Measurements from ENCODE around the gene LPAR2.

LPAR2 gene

DNA sequence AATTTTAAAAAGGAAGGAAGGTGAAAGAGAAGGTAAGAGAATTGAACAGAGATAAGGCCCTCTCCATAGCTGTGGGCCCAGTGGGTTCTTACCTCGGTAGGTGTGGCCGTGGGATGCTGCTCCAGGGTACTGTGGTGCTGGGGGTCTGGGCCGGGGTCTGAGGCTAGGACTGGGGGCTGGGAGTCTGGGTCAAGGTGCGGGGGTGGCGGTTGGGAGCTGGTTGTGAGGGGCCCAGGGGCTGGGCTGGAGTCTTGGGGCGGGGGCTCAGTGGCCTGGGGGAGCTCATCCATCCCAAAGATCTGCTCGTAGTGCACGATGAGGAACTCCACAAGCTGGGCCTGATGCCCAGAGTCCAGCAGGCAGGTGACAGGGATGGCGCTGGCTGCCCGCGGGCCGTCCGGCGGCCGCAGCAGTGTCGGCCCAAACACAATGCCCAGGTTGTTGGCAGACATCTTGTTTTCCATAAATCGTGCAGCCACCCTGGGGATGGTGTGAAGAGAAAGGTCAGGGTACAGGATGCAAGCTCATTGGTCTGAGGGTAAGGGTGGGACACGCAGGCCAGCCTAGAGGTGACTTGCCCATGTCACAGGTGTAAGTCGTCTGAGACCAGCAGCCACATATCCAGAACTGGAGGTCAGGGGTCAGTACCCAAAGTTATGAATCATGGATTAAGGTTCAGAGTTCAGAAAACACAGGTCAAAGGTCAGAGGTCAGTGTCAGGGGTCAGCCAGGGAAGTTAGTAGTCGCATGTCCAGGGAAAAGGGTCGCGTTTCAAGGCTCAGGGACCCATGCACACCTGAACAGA, 5.9 kb upstream of the LPAR2 start:
- Histone ChIP-seq H3F3A (ENCODE audit: insufficient read depth, low read length) (no peaks in the 10 kb centered on the region), H3K27ac (ENCODE audit: low read length) (no peak overlapping the region), H3K79me2 (ENCODE audit: low read length) (no peaks in the 10 kb centered on the region), H3K9me2 (replicated peaks; ENCODE audit: insufficient read depth, low read length) (no peaks in the 10 kb centered on the region), H3K9ac (ENCODE audit: low read length) (no peak overlapping the region), H3K9me3 (replicated peaks; ENCODE audit: insufficient read depth, low read length) (no peaks in the 10 kb centered on the region), H3K4me3 (ENCODE audit: low read length) (no peak overlapping the region), H3K4me2 (ENCODE audit: low read depth, low read length) (no peak overlapping the region), H3K27me3 (replicated peaks; ENCODE audit: insufficient read depth, low read length) (no peaks in the 10 kb centered on the region), H3K36me3 (replicated peaks; ENCODE audit: insufficient read depth, low read length) (no peaks in the 10 kb centered on the region), H4K20me1 (ENCODE audit: insufficient read depth, low read length) (no peaks in the 10 kb centered on the region), H2AFZ (ENCODE audit: low read length) (no peak overlapping the region), H3K4me1 (ENCODE audit: low read length) (no peaks in the 10 kb centered on the region)
- no peak for TF ChIP-seq EZH2phosphoT487 (IDR thresholded peaks at IDR 0.05; ENCODE audit: low read length)
- TF ChIP-seq, protein P1, sequence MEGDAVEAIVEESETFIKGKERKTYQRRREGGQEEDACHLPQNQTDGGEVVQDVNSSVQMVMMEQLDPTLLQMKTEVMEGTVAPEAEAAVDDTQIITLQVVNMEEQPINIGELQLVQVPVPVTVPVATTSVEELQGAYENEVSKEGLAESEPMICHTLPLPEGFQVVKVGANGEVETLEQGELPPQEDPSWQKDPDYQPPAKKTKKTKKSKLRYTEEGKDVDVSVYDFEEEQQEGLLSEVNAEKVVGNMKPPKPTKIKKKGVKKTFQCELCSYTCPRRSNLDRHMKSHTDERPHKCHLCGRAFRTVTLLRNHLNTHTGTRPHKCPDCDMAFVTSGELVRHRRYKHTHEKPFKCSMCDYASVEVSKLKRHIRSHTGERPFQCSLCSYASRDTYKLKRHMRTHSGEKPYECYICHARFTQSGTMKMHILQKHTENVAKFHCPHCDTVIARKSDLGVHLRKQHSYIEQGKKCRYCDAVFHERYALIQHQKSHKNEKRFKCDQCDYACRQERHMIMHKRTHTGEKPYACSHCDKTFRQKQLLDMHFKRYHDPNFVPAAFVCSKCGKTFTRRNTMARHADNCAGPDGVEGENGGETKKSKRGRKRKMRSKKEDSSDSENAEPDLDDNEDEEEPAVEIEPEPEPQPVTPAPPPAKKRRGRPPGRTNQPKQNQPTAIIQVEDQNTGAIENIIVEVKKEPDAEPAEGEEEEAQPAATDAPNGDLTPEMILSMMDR (IDR thresholded peaks at IDR 0.05; ENCODE audit: low read length), result no peak
- no peak for TF ChIP-seq EZH2 (optimal IDR thresholded peaks at IDR 0.05; ENCODE audit: low read depth, low read length)
- no peak for DNase-seq

DNA sequence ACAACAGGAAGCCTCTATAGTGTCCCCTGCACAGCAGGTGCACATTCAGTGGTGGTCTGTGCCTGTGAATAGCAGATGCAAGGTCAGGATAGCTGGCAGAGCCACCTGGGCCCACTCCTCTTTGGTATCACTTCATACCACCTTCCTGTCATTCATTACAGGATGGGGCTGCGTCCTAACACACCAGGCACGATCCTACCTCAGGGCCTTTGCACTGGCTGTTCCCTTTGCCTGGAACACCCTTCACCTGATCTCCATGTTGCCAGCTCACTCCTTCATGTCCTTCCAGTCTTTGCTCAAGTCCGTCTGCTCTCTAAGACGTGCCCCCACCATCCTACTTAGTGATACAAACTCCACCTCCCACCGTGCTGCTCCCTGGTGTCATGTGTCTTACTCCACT, 4.6 kb upstream of the LPAR2 start:
- no peak for DNase-seq
- TF ChIP-seq, protein P1 (IDR thresholded peaks at IDR 0.05; ENCODE audit: low read length), result no peak
- TF ChIP-seq EZH2phosphoT487 (IDR thresholded peaks at IDR 0.05; ENCODE audit: low read length) (no peak), EZH2 (optimal IDR thresholded peaks at IDR 0.05; ENCODE audit: low read depth, low read length) (no peak)
- Histone ChIP-seq H3K27ac (ENCODE audit: low read length) (no peak overlapping the region), H3K27me3 (replicated peaks; ENCODE audit: insufficient read depth, low read length) (no peaks in the 10 kb centered on the region), H3K4me3 (ENCODE audit: low read length) (no peak overlapping the region), H3K9me2 (replicated peaks; ENCODE audit: insufficient read depth, low read length) (no peaks in the 10 kb centered on the region), H3K9me3 (replicated peaks; ENCODE audit: insufficient read depth, low read length) (no peaks in the 10 kb centered on the region), H3F3A (ENCODE audit: insufficient read depth, low read length) (no peaks in the 10 kb centered on the region), H3K4me2 (ENCODE audit: low read depth, low read length) (no peak overlapping the region), H3K79me2 (ENCODE audit: low read length) (no peaks in the 10 kb centered on the region), H2AFZ (ENCODE audit: low read length) (no peak overlapping the region), H3K9ac (ENCODE audit: low read length) (no peak overlapping the region), H3K4me1 (ENCODE audit: low read length) (no peaks in the 10 kb centered on the region), H4K20me1 (ENCODE audit: insufficient read depth, low read length) (no peaks in the 10 kb centered on the region), H3K36me3 (replicated peaks; ENCODE audit: insufficient read depth, low read length) (no peaks in the 10 kb centered on the region)

DNA sequence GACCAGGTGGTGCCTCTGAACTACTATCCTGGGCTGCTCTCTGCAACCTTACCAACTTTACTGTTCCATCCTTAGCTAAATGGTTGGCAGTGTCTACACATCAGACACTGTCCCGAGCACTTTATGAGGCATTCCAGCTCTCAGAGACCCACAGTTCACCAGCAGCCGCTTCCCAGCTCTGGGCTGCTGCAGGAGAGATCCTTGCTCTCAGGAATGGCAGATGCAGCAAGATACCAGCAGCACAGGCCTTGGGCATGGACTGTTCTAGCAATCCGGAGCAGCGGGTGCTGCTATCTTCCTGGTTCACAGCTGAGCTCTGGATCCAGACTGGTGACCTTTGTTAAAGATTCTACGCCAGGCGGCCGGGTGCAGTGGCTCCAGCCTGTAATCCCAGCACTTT, 3.3 kb upstream of the LPAR2 start:
- Histone ChIP-seq H3K79me2 (ENCODE audit: low read length) (no peaks in the 10 kb centered on the region), H3K36me3 (replicated peaks; ENCODE audit: insufficient read depth, low read length) (no peaks in the 10 kb centered on the region), H3F3A (ENCODE audit: insufficient read depth, low read length) (no peaks in the 10 kb centered on the region), H3K9ac (ENCODE audit: low read length) (no peak overlapping the region), H2AFZ (ENCODE audit: low read length) (no peak overlapping the region), H4K20me1 (ENCODE audit: insufficient read depth, low read length) (no peaks in the 10 kb centered on the region), H3K9me3 (replicated peaks; ENCODE audit: insufficient read depth, low read length) (no peaks in the 10 kb centered on the region), H3K27me3 (replicated peaks; ENCODE audit: insufficient read depth, low read length) (no peaks in the 10 kb centered on the region), H3K4me2 (ENCODE audit: low read depth, low read length) (no peak overlapping the region), H3K4me3 (ENCODE audit: low read length) (no peak overlapping the region), H3K9me2 (replicated peaks; ENCODE audit: insufficient read depth, low read length) (no peaks in the 10 kb centered on the region), H3K4me1 (ENCODE audit: low read length) (no peaks in the 10 kb centered on the region), H3K27ac (ENCODE audit: low read length) (no peak overlapping the region)
- TF ChIP-seq EZH2 (optimal IDR thresholded peaks at IDR 0.05; ENCODE audit: low read depth, low read length) (no peak), EZH2phosphoT487 (IDR thresholded peaks at IDR 0.05; ENCODE audit: low read length) (no peak)
- TF ChIP-seq, protein P1 (IDR thresholded peaks at IDR 0.05; ENCODE audit: low read length), result no peak
- DNase-seq, result no peak

Measured in MM.1S (cell line).